A549 (cell line): ENCODE measurements around the gene TULP1. TPM values are rescaled to one million over a fixed set of nuclear protein-coding genes. Genes with fewer than 3 reads are reported as not detected.

ENCODE experiments used
- ATAC-seq, 2 experiments: fragments of 200-7000 bp in 1 of 2; fragments of >200 bp in 1 of 2; cut with Nextera tagmentation in 1 of 2; cut with Tn5 transposase in 1 of 2; 3 replicates each; pipeline versions ENCODE4 v1.8.0 to v1.9.1; 2018 to 2020; ENCODE audit warnings: mild to moderate bottlenecking in 1 of 2, moderate library complexity in 1 of 2
- CTCF ChIA-PET: fragments of 300-600 bp; sonication (Branson Sonifier 250); formaldehyde crosslinking; extraction: SDS; loops from one replicate; lab custom pipeline; 2021; ENCODE audit warnings: antibody characterized with exemption, inconsistent platforms; lab: Yijun Ruan, JAX
- POLR2A ChIA-PET: fragments of 350-600 bp; formaldehyde crosslinking; extraction: SDS; loops from one replicate; lab custom pipeline; 2021; ENCODE audit warnings: antibody characterized with exemption, inconsistent platforms; lab: Yijun Ruan, JAX
- DNase-seq, 2 experiments: peaks; one replicate each; pipeline versions ENCODE4 v3.0.0 to v3.0.0-alpha.2; 2011 to 2016; ENCODE audit warnings: low read depth in 1 of 2, low spot score in 1 of 2
- FAIRE-seq: peaks from 2 replicates; lab custom pipeline; 2011; peaks lifted over from hg19 to GRCh38; lab: Jason Lieb, UNC
- H3K27ac ChIP-seq, 2 experiments: fragments of >200 bp; sonication (Bioruptor Twin); formaldehyde crosslinking; 3 replicates each; pipeline ENCODE4 v1.5.1; 2016 to 2017
- H3K4me1 ChIP-seq: fragments of >200 bp; sonication (Bioruptor Twin); formaldehyde crosslinking; 3 replicates; pipeline ENCODE4 v1.6.1; 2016
- H3K4me2 ChIP-seq: fragments of >200 bp; sonication (Bioruptor Twin); formaldehyde crosslinking; 3 replicates; pipeline ENCODE4 v1.6.1; 2016
- H3K4me3 ChIP-seq: fragments of >200 bp; sonication (Bioruptor Twin); formaldehyde crosslinking; 3 replicates; pipeline ENCODE4 v1.5.1; 2016
- H3K9me3 ChIP-seq: fragments of >200 bp; sonication (Bioruptor Twin); formaldehyde crosslinking; 3 replicates; pipeline ENCODE4 v1.6.1; 2016
- CBX8 ChIP-seq: fragments of 200-600 bp; sonication (generic); IDR thresholded peaks from 2 replicates; pipeline ENCODE4 v1.6.1; 2016
- EHF ChIP-seq: fragments of 250-450 bp; sonication (Bioruptor Pico); IDR thresholded peaks from 2 replicates; pipeline ENCODE4 v1.5.0; 2020; ENCODE audit warnings: mild to moderate bottlenecking
- EHMT2 ChIP-seq: fragments of 200-600 bp; sonication (generic); IDR thresholded peaks from 2 replicates; pipeline ENCODE4 v1.6.1; 2016; ENCODE audit warnings: antibody characterized with exemption, low read depth, mild to moderate bottlenecking, moderate library complexity
- ESRRA ChIP-seq: fragments of 150-350 bp; IDR thresholded peaks from 2 replicates; pipeline ENCODE4 v1.6.1; 2014; ENCODE audit warnings: mild to moderate bottlenecking, low read length, borderline replicate concordance
- FOSL2 ChIP-seq, 2 experiments: fragments of 450-650 bp in 1 of 2; fragments of >200 bp in 1 of 2; sonication (Bioruptor Twin) in 1 of 2; formaldehyde crosslinking; IDR thresholded peaks; 2 replicates each; pipeline versions ENCODE4 v1.5.0 to v1.6.1; 2016 to 2020; ENCODE audit warnings: mild to moderate bottlenecking in 1 of 2, moderate library complexity in 1 of 2
- HDAC2 ChIP-seq: fragments of 200-600 bp; sonication (generic); IDR thresholded peaks from 2 replicates; pipeline ENCODE4 v1.6.1; 2016
- HOXA7 ChIP-seq: fragments of 250-450 bp; sonication (Bioruptor Pico); IDR thresholded peaks from 2 replicates; pipeline ENCODE4 v1.5.0; 2020; ENCODE audit warnings: mild to moderate bottlenecking, moderate library complexity
- KDM1A ChIP-seq: fragments of 200-600 bp; sonication (generic); IDR thresholded peaks from 2 replicates; pipeline ENCODE4 v1.6.1; 2016; ENCODE audit warnings: low read depth, mild to moderate bottlenecking
- KDM5A ChIP-seq: fragments of 200-600 bp; sonication (generic); IDR thresholded peaks from 2 replicates; pipeline ENCODE4 v1.6.1; 2016; ENCODE audit warnings: antibody characterized with exemption, mild to moderate bottlenecking
- MAZ ChIP-seq: fragments of 150-350 bp; IDR thresholded peaks from 2 replicates; pipeline ENCODE4 v1.6.1; 2014; ENCODE audit warnings: antibody characterized with exemption, low read depth, low read length, borderline replicate concordance
- MYC ChIP-seq: IDR thresholded peaks from 2 replicates; pipeline ENCODE4 v1.6.1; 2012; ENCODE audit warnings: mild to moderate bottlenecking, inconsistent platforms, low read length, improper control_type of control experiment, borderline replicate concordance
- NPAS2 ChIP-seq: fragments of 250-450 bp; sonication (Bioruptor Pico); IDR thresholded peaks from 2 replicates; pipeline ENCODE4 v1.8.0; 2022; ENCODE audit warnings: mild to moderate bottlenecking, moderate library complexity, borderline replicate concordance
- PHF8 ChIP-seq: fragments of 200-600 bp; sonication (generic); IDR thresholded peaks from 2 replicates; pipeline ENCODE4 v1.6.1; 2016; ENCODE audit warnings: low read depth, mild to moderate bottlenecking, antibody characterized with exemption, moderate library complexity, borderline replicate concordance
- RAD21 ChIP-seq, 2 experiments: fragments of >200 bp in 1 of 2; sonication (Bioruptor Twin) in 1 of 2; formaldehyde crosslinking in 1 of 2; IDR thresholded peaks in 1 of 2; conservative IDR thresholded peaks in 1 of 2; 2 replicates in 1 of 2; 3 replicates in 1 of 2; pipeline ENCODE4 v1.6.1; 2012 to 2018; ENCODE audit warnings: inconsistent platforms in 1 of 2
- RFX5 ChIP-seq: fragments of 450-650 bp; IDR thresholded peaks from 2 replicates; pipeline ENCODE4 v1.7.1; 2014; ENCODE audit warnings: antibody characterized with exemption, mild to moderate bottlenecking, moderate library complexity
- RNF2 ChIP-seq: fragments of 200-600 bp; sonication (generic); IDR thresholded peaks from 2 replicates; pipeline ENCODE4 v1.6.1; 2016; ENCODE audit warnings: low read depth, mild to moderate bottlenecking, antibody characterized with exemption, moderate library complexity, borderline replicate concordance
- SMC3 ChIP-seq: fragments of >200 bp; sonication (Bioruptor Twin); formaldehyde crosslinking; IDR thresholded peaks from 3 replicates; pipeline ENCODE4 v1.6.1; 2018; ENCODE audit warnings: inconsistent platforms
- SREBF2 ChIP-seq: fragments of 450-650 bp; IDR thresholded peaks from 2 replicates; pipeline ENCODE4 v1.6.1; 2014; ENCODE audit warnings: mild to moderate bottlenecking, moderate library complexity
- USF2 ChIP-seq: fragments of 450-650 bp; IDR thresholded peaks from 2 replicates; pipeline ENCODE4 v1.6.1; 2014; ENCODE audit warnings: antibody characterized with exemption
- ZFP36 ChIP-seq: fragments of 450-650 bp; IDR thresholded peaks from 2 replicates; pipeline ENCODE4 v1.6.1; 2014; ENCODE audit warnings: borderline replicate concordance; ENCODE audit not compliant: partially characterized antibody
- ZSCAN20 ChIP-seq: fragments of 250-450 bp; sonication (Bioruptor Pico); IDR thresholded peaks from 2 replicates; pipeline ENCODE4 v1.8.0; 2022; ENCODE audit warnings: mild to moderate bottlenecking, moderate library complexity
- WGBS: methylation state at CpG from one replicate; pipeline ENCODE4 v1.1.6; 2017; ENCODE audit errors: missing lambda C conversion rate; 5-methylcytosine and 5-hydroxymethylcytosine counted together
- polyA plus RNA-seq, 4 experiments: library from polyadenylated mRNA; depleted of rRNA in 3 of 4; stranded (reverse); fragments of >200 nt; fragmentation: RNase III in 1 of 4; extraction: RNeasy Plus Mini Kit Qiagen cat#74134 plus additional on column Dnase treatment in 1 of 4; gene quantifications; 2 replicates in 3 of 4; 3 replicates in 1 of 4; pipeline ENCODE4 v1.2.3, GENCODE V29; 2011 to 2017
- TF ChIP-seq, protein P1 (sequence below): fragments of 150-350 bp; IDR thresholded peaks from 2 replicates; pipeline ENCODE4 v1.6.1; 2014; ENCODE audit warnings: low read depth, mild to moderate bottlenecking, low read length
- TF ChIP-seq, protein P2 (sequence below): fragments of >200 bp; sonication (Bioruptor Twin); formaldehyde crosslinking; IDR thresholded peaks from 3 replicates; pipeline ENCODE4 v1.6.1; 2016
- TF ChIP-seq, protein P3 (sequence below): IDR thresholded peaks from 2 replicates; pipeline ENCODE4 v1.6.1; 2012
- TF ChIP-seq, protein P4 (sequence below): fragments of 250-450 bp; sonication (Bioruptor Pico); IDR thresholded peaks from 2 replicates; pipeline ENCODE4 v1.5.0; 2021; ENCODE audit warnings: mild to moderate bottlenecking, moderate library complexity, borderline replicate concordance

Gene TULP1
- polyA plus RNA-seq, 2 of the 4 experiments (the other 2 are of a cell fraction), result not detected

DNA sequence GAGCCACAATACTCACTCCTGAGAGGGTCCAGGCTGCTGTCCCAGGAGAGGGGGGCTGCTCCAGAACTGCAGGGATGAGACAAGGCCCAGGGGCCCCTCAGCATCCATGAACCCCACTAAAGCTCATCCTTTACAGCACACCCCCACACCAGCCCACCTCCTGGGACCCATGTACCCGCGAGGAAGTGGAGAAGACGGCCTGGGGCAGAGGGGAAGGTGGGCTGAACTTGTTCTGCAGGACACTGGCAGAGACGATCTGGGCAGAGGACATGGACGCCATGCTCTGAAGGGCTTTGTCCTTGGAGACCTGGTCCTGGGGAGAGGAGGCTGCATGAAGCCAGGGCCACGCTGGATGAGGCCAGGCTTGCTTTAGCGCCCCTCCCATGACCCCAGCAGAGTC is 34.4 kb downstream of the TULP1 start:
- ChIA-PET POLR2A (no interaction called here), CTCF (interaction anchor here (0.6 kb wide), 1 partner anchor 23 kb away, joined by 3 read pairs; no protein-coding TSS in a partner anchor)
- Histone ChIP-seq H3K4me2 (no peak overlapping the region), H3K4me3 (no peak overlapping the region), H3K4me1 (no peaks in the 10 kb centered on the region), H3K9me3 (no peaks in the 10 kb centered on the region), H3K27ac (no peak overlapping the region)
- FAIRE-seq, result no peak
- no peak for TF ChIP-seq ZSCAN20 (CRISPR knock-in tag)
- no peak for TF ChIP-seq RNF2
- TF ChIP-seq, protein P1, sequence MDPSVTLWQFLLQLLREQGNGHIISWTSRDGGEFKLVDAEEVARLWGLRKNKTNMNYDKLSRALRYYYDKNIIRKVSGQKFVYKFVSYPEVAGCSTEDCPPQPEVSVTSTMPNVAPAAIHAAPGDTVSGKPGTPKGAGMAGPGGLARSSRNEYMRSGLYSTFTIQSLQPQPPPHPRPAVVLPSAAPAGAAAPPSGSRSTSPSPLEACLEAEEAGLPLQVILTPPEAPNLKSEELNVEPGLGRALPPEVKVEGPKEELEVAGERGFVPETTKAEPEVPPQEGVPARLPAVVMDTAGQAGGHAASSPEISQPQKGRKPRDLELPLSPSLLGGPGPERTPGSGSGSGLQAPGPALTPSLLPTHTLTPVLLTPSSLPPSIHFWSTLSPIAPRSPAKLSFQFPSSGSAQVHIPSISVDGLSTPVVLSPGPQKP, result no peak
- no peak for TF ChIP-seq MYC
- TF ChIP-seq RAD21 (conservative IDR thresholded peaks at IDR 0.05 in 1 of 2, IDR thresholded peaks at IDR 0.05 in 1 of 2), result no peak
- TF ChIP-seq ZFP36, result no peak
- TF ChIP-seq PHF8, result no peak
- no peak for TF ChIP-seq MAZ
- no peak for TF ChIP-seq NPAS2 (CRISPR knock-in tag)
- TF ChIP-seq, protein P2, sequence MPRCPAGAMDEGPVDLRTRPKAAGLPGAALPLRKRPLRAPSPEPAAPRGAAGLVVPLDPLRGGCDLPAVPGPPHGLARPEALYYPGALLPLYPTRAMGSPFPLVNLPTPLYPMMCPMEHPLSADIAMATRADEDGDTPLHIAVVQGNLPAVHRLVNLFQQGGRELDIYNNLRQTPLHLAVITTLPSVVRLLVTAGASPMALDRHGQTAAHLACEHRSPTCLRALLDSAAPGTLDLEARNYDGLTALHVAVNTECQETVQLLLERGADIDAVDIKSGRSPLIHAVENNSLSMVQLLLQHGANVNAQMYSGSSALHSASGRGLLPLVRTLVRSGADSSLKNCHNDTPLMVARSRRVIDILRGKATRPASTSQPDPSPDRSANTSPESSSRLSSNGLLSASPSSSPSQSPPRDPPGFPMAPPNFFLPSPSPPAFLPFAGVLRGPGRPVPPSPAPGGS, result no peak
- no peak for TF ChIP-seq HOXA7 (CRISPR knock-in tag)
- TF ChIP-seq FOSL2 (IDR thresholded peaks at IDR 0.05), result no peak
- no peak for TF ChIP-seq FOSL2 (CRISPR knock-in tag; IDR thresholded peaks at IDR 0.05)
- no peak for TF ChIP-seq SMC3
- TF ChIP-seq RFX5, result no peak
- no peak for TF ChIP-seq USF2
- no peak for TF ChIP-seq KDM1A
- no peak for TF ChIP-seq CBX8
- no peak for TF ChIP-seq EHF (CRISPR knock-in tag)
- 95% methylated on average over 7 of the region's 7 CpGs for WGBS
- no peak for DNase-seq
- ATAC-seq, result no peak

- no peak overlapping the region for H3K27ac ChIP-seq
- no peaks in the 10 kb centered on the region for H3K9me3 ChIP-seq
- no peak for DNase-seq
- ChIA-PET POLR2A (no interaction called here), CTCF (interaction anchor here (0.9 kb wide), 1 partner anchor 11 kb away, joined by 3 read pairs; no protein-coding TSS in a partner anchor)
- WGBS, result 97% methylated on average over 4 of the region's 5 CpGs
- FAIRE-seq, result no peak
- peaks cover under 1% of the 10 kb centered on the region; the same call in 2 of the 3 replicates for H3K4me1 ChIP-seq
- H3K4me2 ChIP-seq, result no peak overlapping the region
- TF ChIP-seq, protein P3, sequence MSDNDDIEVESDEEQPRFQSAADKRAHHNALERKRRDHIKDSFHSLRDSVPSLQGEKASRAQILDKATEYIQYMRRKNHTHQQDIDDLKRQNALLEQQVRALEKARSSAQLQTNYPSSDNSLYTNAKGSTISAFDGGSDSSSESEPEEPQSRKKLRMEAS, result no peak
- TF ChIP-seq KDM5A (no peak), EHMT2 (no peak), ESRRA (no peak), USF2 (no peak), EHF (CRISPR knock-in tag) (no peak), HDAC2 (no peak), SREBF2 (no peak)
- TF ChIP-seq, protein P4, sequence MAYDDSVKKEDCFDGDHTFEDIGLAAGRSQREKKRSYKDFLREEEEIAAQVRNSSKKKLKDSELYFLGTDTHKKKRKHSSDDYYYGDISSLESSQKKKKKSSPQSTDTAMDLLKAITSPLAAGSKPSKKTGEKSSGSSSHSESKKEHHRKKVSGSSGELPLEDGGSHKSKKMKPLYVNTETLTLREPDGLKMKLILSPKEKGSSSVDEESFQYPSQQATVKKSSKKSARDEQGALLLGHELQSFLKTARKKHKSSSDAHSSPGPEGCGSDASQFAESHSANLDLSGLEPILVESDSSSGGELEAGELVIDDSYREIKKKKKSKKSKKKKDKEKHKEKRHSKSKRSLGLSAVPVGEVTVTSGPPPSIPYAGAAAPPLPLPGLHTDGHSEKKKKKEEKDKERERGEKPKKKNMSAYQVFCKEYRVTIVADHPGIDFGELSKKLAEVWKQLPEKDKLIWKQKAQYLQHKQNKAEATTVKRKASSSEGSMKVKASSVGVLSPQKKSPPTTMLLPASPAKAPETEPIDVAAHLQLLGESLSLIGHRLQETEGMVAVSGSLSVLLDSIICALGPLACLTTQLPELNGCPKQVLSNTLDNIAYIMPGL (CRISPR knock-in tag), result no peak
- ATAC-seq, result no peak
- no peak overlapping the region for H3K4me3 ChIP-seq
Measured at GRCh38 chr6:35477551-35478179, 35.0 kb downstream of the TULP1 start.
